HG02884 (cell line): Measurements from ENCODE around the gene GLTPD2.

Source experiments
- ATAC-seq: cut with Tn5 transposase; IDR thresholded peaks from one replicate; pipeline ENCODE4 v1.9.1; 2021; ENCODE audit warnings: mild to moderate bottlenecking, moderate library complexity; ENCODE audit not compliant: unreplicated experiment

The GLTPD2 gene

DNA sequence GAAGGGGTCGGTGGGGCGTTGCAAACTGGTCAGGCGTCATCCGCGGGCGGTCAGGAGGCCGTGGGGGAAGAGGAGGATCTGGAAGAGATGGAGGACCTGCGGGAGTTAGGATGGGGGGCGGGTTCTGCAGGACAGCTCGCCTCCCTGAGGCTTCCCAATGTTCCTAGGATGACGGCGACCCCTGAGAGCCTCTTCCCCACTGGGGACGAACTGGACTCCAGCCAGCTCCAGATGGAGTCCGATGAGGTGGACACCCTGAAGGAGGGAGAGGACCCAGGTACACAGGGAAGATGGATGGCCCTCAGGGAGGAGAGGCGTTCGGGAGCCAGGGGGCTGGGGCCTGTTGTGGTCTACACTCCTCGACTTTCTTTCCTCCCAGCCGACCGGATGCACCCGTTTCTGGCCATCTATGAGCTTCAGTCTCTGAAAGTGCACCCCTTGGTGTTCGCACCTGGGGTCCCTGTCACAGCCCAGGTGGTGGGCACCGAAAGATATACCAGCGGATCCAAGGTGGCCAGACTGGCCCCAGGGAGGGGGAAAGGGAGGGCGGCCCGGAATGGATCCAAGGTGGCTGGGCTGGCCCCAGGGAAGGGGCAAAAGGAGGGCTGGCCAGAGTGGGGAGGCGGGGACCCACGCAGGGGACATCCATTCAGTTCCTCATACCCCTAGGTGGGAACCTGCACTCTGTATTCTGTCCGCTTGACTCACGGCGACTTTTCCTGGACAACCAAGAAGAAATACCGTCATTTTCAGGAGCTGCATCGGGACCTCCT, 19.0 kb downstream of the GLTPD2 start:
- no peak for ATAC-seq

GRCh38 chr17:4808378-4808767, 19.6 kb downstream of the GLTPD2 start:
- no peak for ATAC-seq

- no peak for ATAC-seq
These were observed 22.0 kb downstream of the GLTPD2 start for GRCh38 chr17:4810696-4811290.

GRCh38 chr17:4811471-4811870, 22.7 kb downstream of the GLTPD2 start:
- ATAC-seq = no peak

DNA sequence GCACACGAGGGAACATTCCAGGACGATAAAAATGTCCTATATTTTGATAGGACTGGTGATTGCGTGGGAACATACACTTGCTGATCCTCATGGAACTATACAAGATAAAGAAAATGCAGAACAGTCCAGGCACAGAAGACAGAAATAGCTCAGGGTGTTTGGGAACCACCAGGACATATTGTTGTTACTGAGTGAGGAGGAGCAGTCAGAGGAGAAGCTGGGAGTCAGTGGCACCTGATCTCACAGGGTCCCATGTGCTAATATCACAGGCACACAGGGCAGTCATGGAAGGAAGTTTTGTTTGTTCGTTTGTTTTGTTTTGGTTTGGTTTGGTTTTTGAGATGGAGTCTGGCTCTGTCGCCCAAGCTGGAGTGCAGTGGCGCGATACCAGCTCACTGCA, 23.9 kb downstream of the GLTPD2 start:
- ATAC-seq = no peak

GRCh38 chr17:4815043-4815675, 26.4 kb downstream of the GLTPD2 start:
- no peak for ATAC-seq

- ATAC-seq = no peak
These were observed 28.1 kb downstream of the GLTPD2 start for GRCh38 chr17:4816826-4817225.

GRCh38 chr17:4818276-4818675, 29.5 kb downstream of the GLTPD2 start:
- ATAC-seq = no peak

- no peak for ATAC-seq
These were observed 34.1 kb downstream of the GLTPD2 start for GRCh38 chr17:4822835-4823234.

DNA sequence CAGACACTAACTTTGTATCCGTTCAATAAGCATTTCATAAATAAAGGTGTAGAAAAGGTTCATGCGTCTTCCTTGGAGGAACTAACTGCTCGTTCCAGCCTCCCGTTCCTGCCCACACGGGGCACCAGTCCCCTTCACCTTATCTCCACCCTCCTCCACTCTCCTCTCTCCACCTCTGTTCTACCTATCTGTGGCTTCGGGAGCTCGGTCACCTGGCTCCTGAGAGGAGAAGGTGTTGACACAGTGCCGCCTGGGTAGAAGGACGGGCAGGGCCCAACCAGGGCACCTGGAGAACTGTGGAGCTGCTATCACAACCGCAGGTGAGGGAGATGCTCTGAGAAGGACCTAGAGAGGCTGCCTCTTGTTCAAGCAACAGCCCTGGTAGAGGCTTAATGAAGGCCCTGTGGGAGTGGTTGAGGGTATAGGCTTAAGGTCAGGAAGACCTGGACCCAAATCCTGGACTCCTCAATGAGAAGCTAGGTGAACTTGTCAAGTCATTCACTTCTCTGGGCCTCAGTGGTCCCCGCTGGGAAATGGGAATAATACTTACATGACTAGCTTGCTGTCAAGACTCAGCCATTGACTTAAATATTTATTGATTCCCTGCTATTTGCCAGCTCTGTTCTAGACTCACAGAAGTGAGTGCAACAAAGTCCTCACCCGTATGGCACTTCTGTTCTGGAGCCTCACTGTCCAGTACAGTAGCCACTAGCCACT, 34.8 kb downstream of the GLTPD2 start:
- no peak for ATAC-seq

DNA sequence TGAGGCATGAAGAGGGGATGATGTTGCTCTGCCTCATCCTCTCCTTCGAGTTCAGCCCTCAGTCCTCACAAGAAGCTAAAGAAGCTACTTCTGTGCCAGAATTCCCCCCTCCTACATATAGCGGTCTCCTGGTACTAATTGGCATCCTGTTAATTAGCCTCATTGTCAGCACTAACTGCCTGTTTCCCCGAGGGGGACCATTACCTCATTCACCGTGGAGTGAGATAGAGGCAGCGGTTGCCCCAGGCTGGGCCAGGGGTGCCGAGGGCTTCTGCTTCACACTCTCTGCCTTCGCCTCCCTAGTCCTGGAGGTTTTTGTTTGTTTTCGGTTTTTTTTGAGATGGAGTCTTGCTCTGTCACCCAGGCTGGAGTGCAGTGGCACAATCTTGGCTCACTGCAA, 38.6 kb downstream of the GLTPD2 start:
- no peak for ATAC-seq

DNA sequence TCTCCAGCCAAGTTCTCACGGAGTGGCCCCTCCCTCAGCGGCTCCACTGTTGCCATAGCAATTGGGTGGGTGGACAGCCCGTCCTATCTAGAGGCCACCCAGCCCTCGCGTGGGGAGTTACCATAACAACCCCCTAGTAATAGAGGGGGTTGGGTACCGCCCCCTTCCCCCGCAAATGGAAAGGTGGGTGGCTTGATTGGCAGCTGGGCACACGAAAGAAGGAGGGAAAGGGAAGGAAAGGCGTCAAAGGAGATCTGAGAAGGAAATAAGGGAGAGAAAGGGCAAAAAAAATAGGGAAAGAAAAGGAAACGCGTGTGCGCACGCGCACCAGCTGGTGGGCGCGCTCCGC, 44.0 kb downstream of the GLTPD2 start:
- peak; percentile 17 for ATAC-seq

DNA sequence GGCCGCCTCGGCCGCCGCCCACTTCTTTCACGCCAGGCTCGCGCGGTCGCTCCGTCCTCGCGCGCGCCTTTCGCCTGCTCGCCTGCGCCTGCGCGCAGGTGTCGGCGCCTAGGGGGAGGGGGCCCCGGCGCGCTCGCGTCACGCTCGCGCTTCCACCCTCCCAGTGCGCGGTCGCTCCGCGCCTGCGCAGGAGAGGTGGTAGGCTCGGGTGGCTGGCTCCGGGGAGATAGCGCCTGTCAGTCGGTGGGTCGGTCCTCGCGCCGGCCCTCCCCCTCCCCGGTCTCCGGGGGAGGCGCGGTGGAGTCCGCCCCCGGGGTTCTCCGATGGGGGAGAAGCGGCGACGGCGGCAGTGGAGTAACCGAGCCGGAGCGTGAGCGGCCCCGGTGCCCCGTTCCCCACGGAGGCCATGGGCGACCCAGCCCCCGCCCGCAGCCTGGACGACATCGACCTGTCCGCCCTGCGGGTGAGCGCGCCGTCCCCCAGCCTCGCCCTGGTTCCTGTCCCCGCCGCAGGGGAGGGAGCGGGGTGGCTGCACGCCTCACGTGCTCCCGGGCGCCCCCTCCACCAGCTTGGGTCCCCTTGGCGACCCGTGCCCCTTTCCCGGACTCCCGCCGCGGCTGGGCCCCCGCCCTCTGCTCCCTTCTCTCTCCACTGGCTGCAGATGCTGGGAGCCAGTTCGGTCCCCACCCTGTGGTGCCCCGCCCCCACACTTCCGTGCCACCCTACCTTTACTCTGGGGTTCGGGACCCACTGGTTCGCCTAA, 44.6 kb downstream of the GLTPD2 start, which contains the start of gene MINK1:
MINK1 (plus strand) TSS at position 163 of the 763 bp plus-strand sequence; CDS start at position 407, 244 bp downstream.
- ATAC-seq = peak; percentile 84

DNA sequence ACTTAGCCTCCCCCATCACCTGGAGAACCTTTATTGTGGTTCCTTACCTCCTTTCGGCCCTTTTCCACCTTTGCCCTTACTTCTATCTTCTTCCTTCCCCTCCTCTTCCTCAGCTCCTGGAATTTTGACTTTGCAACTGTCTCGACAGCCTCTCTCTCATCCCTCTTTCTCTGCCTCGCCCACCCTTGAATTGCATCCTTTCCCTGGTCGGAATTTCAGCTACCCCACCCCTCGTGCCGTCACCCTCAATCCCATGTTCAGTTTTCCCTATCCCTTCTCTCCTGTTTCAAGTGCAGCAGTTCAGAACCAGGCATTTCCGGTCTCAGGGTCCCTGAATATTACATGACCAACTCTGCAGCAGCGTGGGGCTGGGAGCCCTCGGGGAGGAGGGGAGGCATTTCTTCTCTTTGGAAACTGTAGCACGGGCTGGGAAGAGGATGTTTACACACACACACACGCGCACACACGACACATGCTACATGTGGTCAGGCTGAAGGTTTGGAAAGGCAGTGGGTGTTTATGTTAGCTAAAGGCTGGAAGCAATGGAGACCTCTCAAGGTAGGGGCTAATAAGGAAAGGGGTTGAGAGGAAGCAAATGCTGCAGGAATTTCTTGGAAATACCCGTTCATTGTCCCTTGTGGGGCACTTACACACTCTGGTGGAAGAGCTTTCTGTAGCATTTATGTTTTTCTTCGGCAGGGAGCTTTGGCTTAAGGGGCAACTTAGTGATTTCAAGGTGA, 45.3 kb downstream of the GLTPD2 start:
- no peak for ATAC-seq

- ATAC-seq = no peak
These were observed 45.9 kb downstream of the GLTPD2 start for GRCh38 chr17:4834681-4835020.

- no peak for ATAC-seq
These were observed 47.5 kb downstream of the GLTPD2 start for GRCh38 chr17:4836221-4836620.

DNA sequence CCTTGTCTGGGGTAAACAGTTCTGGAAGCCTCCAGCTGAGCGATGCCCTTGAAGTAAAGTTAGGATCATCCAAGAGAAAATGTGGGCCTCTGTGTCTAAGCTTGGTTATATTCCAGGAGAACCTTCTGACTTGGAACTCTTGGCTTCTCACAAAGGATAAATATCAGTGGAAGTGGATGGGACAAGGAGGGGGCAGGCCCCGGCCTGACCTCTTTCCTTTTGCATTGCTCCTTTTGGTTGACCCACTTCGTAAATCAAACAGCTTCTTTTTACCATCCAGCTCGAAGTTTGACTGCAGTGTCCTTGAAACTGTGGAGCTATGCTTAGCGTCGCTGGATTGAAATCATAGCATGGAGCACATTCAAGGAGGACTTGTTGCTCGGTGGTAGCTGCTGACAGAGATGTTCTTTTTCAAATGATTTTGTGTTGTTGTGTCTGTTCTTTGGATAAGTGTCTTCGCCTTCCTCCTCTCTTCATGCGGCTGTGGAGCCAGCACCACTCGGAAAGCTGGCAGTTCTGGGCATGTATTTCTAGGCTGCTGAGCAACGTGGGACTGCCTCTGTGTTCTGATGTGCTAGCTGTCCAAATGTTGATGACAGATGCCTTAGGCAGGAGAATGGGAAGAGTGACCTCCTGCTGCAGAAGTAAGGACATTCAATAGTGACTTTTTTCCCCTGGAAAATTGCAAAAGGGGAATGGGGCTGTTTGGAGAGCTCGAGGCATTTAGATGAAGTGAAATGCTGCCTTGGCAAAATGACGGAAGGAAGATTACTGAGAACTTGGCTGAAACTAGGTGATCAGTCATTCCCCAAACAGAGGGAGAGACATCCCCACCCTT, 48.9 kb downstream of the GLTPD2 start:
- no peak for ATAC-seq

GRCh38 chr17:4838309-4838785, 49.6 kb downstream of the GLTPD2 start:
- no peak for ATAC-seq

GRCh38 chr17:4839221-4839620, 50.5 kb downstream of the GLTPD2 start:
- ATAC-seq = no peak
